ENCODE measurements around the gene TCP1.

TCP1 gene

GRCh38 chr6:159815410-159815809, 26.0 kb upstream of the TCP1 start:
- no peaks in the 10 kb centered on the region for H3K4me1 ChIP-seq (ENCODE audit: control insufficient read depth, insufficient read depth, low read length)
- H3K9ac ChIP-seq (ENCODE audit: low read length), result no peak overlapping the region
- no peak for DNase-seq (ENCODE audit: low read depth)
- H3K4me3 ChIP-seq (ENCODE audit: low read length), result no peak overlapping the region
- H3K36me3 ChIP-seq (ENCODE audit: control insufficient read depth, insufficient read depth, low read length, severe bottlenecking), result no peaks in the 10 kb centered on the region
- H3K27me3 ChIP-seq (replicated peaks; ENCODE audit: control insufficient read depth, insufficient read depth, low read length), result peaks cover 38% of the 10 kb centered on the region
- no peaks in the 10 kb centered on the region for H3K9me3 ChIP-seq (ENCODE audit: control insufficient read depth, low read length)

- no peak overlapping the region for H3K4me3 ChIP-seq (ENCODE audit: low read length)
- H3K36me3 ChIP-seq (ENCODE audit: control insufficient read depth, insufficient read depth, low read length, severe bottlenecking), result no peaks in the 10 kb centered on the region
- peaks cover 22% of the 10 kb centered on the region for H3K27me3 ChIP-seq (replicated peaks; ENCODE audit: control insufficient read depth, insufficient read depth, low read length)
- H3K4me1 ChIP-seq (ENCODE audit: control insufficient read depth, insufficient read depth, low read length), result no peaks in the 10 kb centered on the region
- no peak overlapping the region for H3K9ac ChIP-seq (ENCODE audit: low read length)
- no peak for DNase-seq (ENCODE audit: low read depth)
- H3K9me3 ChIP-seq (ENCODE audit: control insufficient read depth, low read length), result no peaks in the 10 kb centered on the region
Measured at GRCh38 chr6:159813781-159814180, 24.4 kb upstream of the TCP1 start.

GRCh38 chr6:159809149-159809548, 19.7 kb upstream of the TCP1 start:
- Histone ChIP-seq H3K4me3 (ENCODE audit: low read length) (no peak overlapping the region), H3K9ac (ENCODE audit: low read length) (no peak overlapping the region), H3K36me3 (ENCODE audit: control insufficient read depth, insufficient read depth, low read length, severe bottlenecking) (no peaks in the 10 kb centered on the region), H3K9me3 (ENCODE audit: control insufficient read depth, low read length) (no peaks in the 10 kb centered on the region), H3K4me1 (ENCODE audit: control insufficient read depth, insufficient read depth, low read length) (peaks cover 6% of the 10 kb centered on the region), H3K27me3 (replicated peaks; ENCODE audit: control insufficient read depth, insufficient read depth, low read length) (no peaks in the 10 kb centered on the region)
- DNase-seq (ENCODE audit: low read depth), result no peak

- no peaks in the 10 kb centered on the region for H3K27me3 ChIP-seq (replicated peaks; ENCODE audit: control insufficient read depth, insufficient read depth, low read length)
- peaks cover 6% of the 10 kb centered on the region for H3K4me1 ChIP-seq (ENCODE audit: control insufficient read depth, insufficient read depth, low read length)
- H3K36me3 ChIP-seq (ENCODE audit: control insufficient read depth, insufficient read depth, low read length, severe bottlenecking), result no peaks in the 10 kb centered on the region
- no peaks in the 10 kb centered on the region for H3K9me3 ChIP-seq (ENCODE audit: control insufficient read depth, low read length)
- no peak overlapping the region for H3K4me3 ChIP-seq (ENCODE audit: low read length)
- DNase-seq (ENCODE audit: low read depth), result no peak
- H3K9ac ChIP-seq (ENCODE audit: low read length), result no peak overlapping the region
Measured at GRCh38 chr6:159808647-159809046, 19.2 kb upstream of the TCP1 start.

- Histone ChIP-seq H3K9me3 (ENCODE audit: control insufficient read depth, low read length) (no peaks in the 10 kb centered on the region), H3K36me3 (ENCODE audit: control insufficient read depth, insufficient read depth, low read length, severe bottlenecking) (no peaks in the 10 kb centered on the region), H3K4me3 (ENCODE audit: low read length) (no peak overlapping the region), H3K9ac (ENCODE audit: low read length) (no peak overlapping the region), H3K27me3 (replicated peaks; ENCODE audit: control insufficient read depth, insufficient read depth, low read length) (no peaks in the 10 kb centered on the region), H3K4me1 (ENCODE audit: control insufficient read depth, insufficient read depth, low read length) (peaks cover 6% of the 10 kb centered on the region)
- DNase-seq (ENCODE audit: low read depth), result no peak
Measured at GRCh38 chr6:159807150-159807858, 17.9 kb upstream of the TCP1 start.

GRCh38 chr6:159806021-159806458, 16.6 kb upstream of the TCP1 start:
- H3K4me1 ChIP-seq (ENCODE audit: control insufficient read depth, insufficient read depth, low read length), result peaks cover 6% of the 10 kb centered on the region
- DNase-seq (ENCODE audit: low read depth), result no peak
- H3K36me3 ChIP-seq (ENCODE audit: control insufficient read depth, insufficient read depth, low read length, severe bottlenecking), result no peaks in the 10 kb centered on the region
- H3K9me3 ChIP-seq (ENCODE audit: control insufficient read depth, low read length), result no peaks in the 10 kb centered on the region
- no peak overlapping the region for H3K9ac ChIP-seq (ENCODE audit: low read length)
- H3K4me3 ChIP-seq (ENCODE audit: low read length), result no peak overlapping the region
- H3K27me3 ChIP-seq (replicated peaks; ENCODE audit: control insufficient read depth, insufficient read depth, low read length), result no peaks in the 10 kb centered on the region

- Histone ChIP-seq H3K4me3 (ENCODE audit: low read length) (no peak overlapping the region), H3K4me1 (ENCODE audit: control insufficient read depth, insufficient read depth, low read length) (peaks cover 6% of the 10 kb centered on the region), H3K27me3 (replicated peaks; ENCODE audit: control insufficient read depth, insufficient read depth, low read length) (no peaks in the 10 kb centered on the region), H3K9ac (ENCODE audit: low read length) (no peak overlapping the region), H3K36me3 (ENCODE audit: control insufficient read depth, insufficient read depth, low read length, severe bottlenecking) (no peaks in the 10 kb centered on the region), H3K9me3 (ENCODE audit: control insufficient read depth, low read length) (no peaks in the 10 kb centered on the region)
- no peak for DNase-seq (ENCODE audit: low read depth)
Measured at GRCh38 chr6:159805440-159806020, 16.1 kb upstream of the TCP1 start.

- DNase-seq (ENCODE audit: low read depth), result no peak
- Histone ChIP-seq H3K4me1 (ENCODE audit: control insufficient read depth, insufficient read depth, low read length) (peaks cover 6% of the 10 kb centered on the region), H3K4me3 (ENCODE audit: low read length) (no peak overlapping the region), H3K9me3 (ENCODE audit: control insufficient read depth, low read length) (no peaks in the 10 kb centered on the region), H3K9ac (ENCODE audit: low read length) (no peak overlapping the region), H3K36me3 (ENCODE audit: control insufficient read depth, insufficient read depth, low read length, severe bottlenecking) (peaks cover 3% of the 10 kb centered on the region), H3K27me3 (replicated peaks; ENCODE audit: control insufficient read depth, insufficient read depth, low read length) (no peaks in the 10 kb centered on the region)
Measured at GRCh38 chr6:159804504-159804903, 15.1 kb upstream of the TCP1 start.

GRCh38 chr6:159801935-159802334, 12.5 kb upstream of the TCP1 start:
- no peak overlapping the region for H3K4me3 ChIP-seq (ENCODE audit: low read length)
- DNase-seq (ENCODE audit: low read depth), result peak; percentile 24
- peaks cover 28% of the 10 kb centered on the region for H3K36me3 ChIP-seq (ENCODE audit: control insufficient read depth, insufficient read depth, low read length, severe bottlenecking)
- H3K9ac ChIP-seq (ENCODE audit: low read length), result no peak overlapping the region
- H3K9me3 ChIP-seq (ENCODE audit: control insufficient read depth, low read length), result no peaks in the 10 kb centered on the region
- peaks cover 6% of the 10 kb centered on the region for H3K4me1 ChIP-seq (ENCODE audit: control insufficient read depth, insufficient read depth, low read length)
- H3K27me3 ChIP-seq (replicated peaks; ENCODE audit: control insufficient read depth, insufficient read depth, low read length), result no peaks in the 10 kb centered on the region

- Histone ChIP-seq H3K4me1 (ENCODE audit: control insufficient read depth, insufficient read depth, low read length) (no peaks in the 10 kb centered on the region), H3K27me3 (replicated peaks; ENCODE audit: control insufficient read depth, insufficient read depth, low read length) (no peaks in the 10 kb centered on the region), H3K9ac (ENCODE audit: low read length) (no peak within 1 kb of the TSS), H3K9me3 (ENCODE audit: control insufficient read depth, low read length) (no peaks in the 10 kb centered on the region), H3K4me3 (ENCODE audit: low read length) (no peak within 1 kb of the TSS), H3K36me3 (ENCODE audit: control insufficient read depth, insufficient read depth, low read length, severe bottlenecking) (peaks cover 41% of the 10 kb centered on the region)
- DNase-seq (ENCODE audit: low read depth), result no peak
Measured at GRCh38 chr6:159800141-159800865, 10.9 kb upstream of the TCP1 start, which contains the start of gene PNLDC1. Gene PNLDC1 (plus strand): TSS chr6:159800276. CDS start chr6:159800308, 32 bp downstream.

- Histone ChIP-seq H3K36me3 (ENCODE audit: control insufficient read depth, insufficient read depth, low read length, severe bottlenecking) (peaks cover 55% of the 10 kb centered on the region), H3K9ac (ENCODE audit: low read length) (no peak overlapping the region), H3K9me3 (ENCODE audit: control insufficient read depth, low read length) (no peaks in the 10 kb centered on the region), H3K4me1 (ENCODE audit: control insufficient read depth, insufficient read depth, low read length) (peaks cover under 1% of the 10 kb centered on the region), H3K27me3 (replicated peaks; ENCODE audit: control insufficient read depth, insufficient read depth, low read length) (no peaks in the 10 kb centered on the region), H3K4me3 (ENCODE audit: low read length) (no peak overlapping the region)
- no peak for DNase-seq (ENCODE audit: low read depth)
Measured at GRCh38 chr6:159797554-159797953, 8.2 kb upstream of the TCP1 start.

All from adipocyte (in vitro differentiated cells).